ENCODE results near the gene DBN1. TPM values are rescaled to one million over a fixed set of nuclear protein-coding genes. Genes with fewer than 3 reads are reported as not detected.
A peak's percentile ranks its signal among the peaks of the same experiment; 100 is the strongest.

Gene DBN1
- total RNA-seq, 3 donors from 2014 or later, result 12.1 to 61.8 (median 17.2) TPM

GRCh38 chr5:177491983-177492746 is 18.7 kb upstream of the DBN1 start:
- H3K36me3 ChIP-seq (ENCODE audit: low read depth), result no peaks in the 10 kb centered on the region
- TF ChIP-seq CTCF (IDR thresholded peaks at IDR 0.05), result no peak

DNA sequence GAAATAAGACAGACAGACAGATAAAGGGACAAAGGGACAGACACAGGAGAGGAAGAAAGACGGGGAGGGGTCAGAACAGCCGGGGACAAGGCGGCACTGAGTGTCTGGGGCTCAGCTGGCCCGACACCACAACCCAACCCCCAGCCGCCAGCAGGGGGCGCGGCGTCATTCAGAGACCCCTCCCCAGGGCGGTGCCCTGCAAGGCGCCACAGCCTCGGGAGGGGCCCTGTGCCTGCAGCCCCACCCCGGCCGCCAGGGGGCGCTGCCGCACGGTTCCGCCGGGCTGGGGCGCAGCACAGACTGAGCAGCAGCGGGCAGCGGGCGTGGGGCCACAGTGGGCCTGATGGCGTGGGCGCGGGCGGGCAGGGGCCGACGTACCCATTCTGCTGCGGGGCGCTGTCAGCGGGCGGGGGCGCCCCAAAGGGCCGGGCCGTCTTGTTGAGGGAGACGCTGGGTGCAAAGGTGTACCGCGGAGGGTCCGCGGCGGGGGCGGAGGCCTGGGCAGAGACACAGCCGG is 18.1 kb upstream of the DBN1 start:
- H3K4me1 ChIP-seq (ENCODE audit: low read depth), result peaks cover 26% of the 10 kb centered on the region
- H3K4me3 ChIP-seq, result no peak overlapping the region
- H3K36me3 ChIP-seq (ENCODE audit: low read depth), result no peaks in the 10 kb centered on the region

More at GRCh38 chr5:177491983-177492746, 18.7 kb upstream of the DBN1 start:
- no peaks in the 10 kb centered on the region for H3K9me3 ChIP-seq
- no peak for ATAC-seq
- H3K4me3 ChIP-seq, result no peak overlapping the region
- no peak for DNase-seq
- H3K4me1 ChIP-seq (ENCODE audit: low read depth), result peaks cover 29% of the 10 kb centered on the region
- intact Hi-C loops (cut with DNase I, micrococcal nuclease), result no loop called here

DNA sequence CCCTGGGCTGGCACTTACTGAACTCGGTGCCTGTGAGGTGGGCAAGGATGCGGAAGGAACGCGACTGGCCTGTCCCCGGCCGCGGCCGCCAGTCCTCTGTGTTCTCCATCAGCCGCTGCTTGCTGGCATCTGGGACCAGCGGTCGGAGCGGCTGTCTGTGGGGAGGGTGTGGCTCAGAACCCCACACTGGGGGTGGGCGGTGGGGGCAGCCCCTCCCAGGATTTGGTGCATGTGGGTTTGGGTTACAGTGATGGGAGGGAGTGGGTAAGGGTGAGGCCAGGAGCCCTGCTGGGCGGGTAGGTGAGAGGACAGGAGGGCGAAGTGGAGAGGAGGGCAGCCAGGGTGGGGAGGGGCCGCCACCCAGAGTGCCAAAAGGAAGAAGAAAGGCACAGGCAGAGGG is 17.6 kb upstream of the DBN1 start:
- intact Hi-C loops (cut with DNase I, micrococcal nuclease), result no loop called here
- peaks cover 22% of the 10 kb centered on the region for H3K4me1 ChIP-seq (ENCODE audit: low read depth)
- no peaks in the 10 kb centered on the region for H3K36me3 ChIP-seq (ENCODE audit: low read depth)
- no peaks in the 10 kb centered on the region for H3K9me3 ChIP-seq
- no peak for DNase-seq
- TF ChIP-seq CTCF (IDR thresholded peaks at IDR 0.05), result no peak
- no peak for ATAC-seq
- no peak overlapping the region for H3K4me3 ChIP-seq

More for the DNA sequence above, 18.1 kb upstream of the DBN1 start:
- peak; percentile 44 for TF ChIP-seq CTCF (IDR thresholded peaks at IDR 0.05)
- DNase-seq (peak in 2 of 3 donors; percentile 59 to 65), ATAC-seq (peak; percentile 65)
- intact Hi-C loops (cut with DNase I, micrococcal nuclease), result no loop called here
- no peaks in the 10 kb centered on the region for H3K9me3 ChIP-seq

DNA sequence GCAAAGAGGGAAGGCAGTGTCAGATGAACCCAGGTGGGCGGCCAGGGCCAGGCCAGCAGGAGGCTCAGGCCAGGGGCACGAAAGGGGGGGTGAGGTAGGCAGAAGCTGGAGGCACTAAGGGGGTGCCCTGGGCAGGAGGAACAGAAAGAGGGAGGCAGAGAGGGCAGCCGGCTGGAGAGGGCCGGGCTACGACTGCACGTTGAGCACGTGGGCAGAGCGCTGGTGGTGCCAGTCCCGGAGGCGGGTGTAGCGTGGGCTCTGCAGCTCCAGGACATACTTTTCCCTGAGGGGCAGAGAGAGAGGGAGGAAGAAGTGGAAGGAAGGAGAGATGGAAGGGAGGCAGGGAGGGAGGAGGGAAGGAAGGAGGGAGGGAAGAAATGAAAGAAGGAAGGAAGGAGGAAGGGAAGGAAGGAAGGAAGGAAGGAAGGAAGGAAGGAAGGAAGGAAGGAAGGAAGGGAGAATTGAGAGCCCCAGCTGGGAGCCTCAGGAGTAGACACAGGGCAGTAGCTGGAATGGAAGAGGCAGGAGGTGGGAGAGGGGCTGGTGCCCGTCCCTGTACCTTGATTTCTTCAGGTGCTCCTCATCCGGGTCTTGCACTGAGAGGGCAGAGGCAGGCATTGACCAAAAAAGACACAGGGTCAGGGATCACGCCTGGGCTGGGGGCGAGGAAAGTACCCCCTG is 17.0 kb upstream of the DBN1 start:
- TF ChIP-seq CTCF (IDR thresholded peaks at IDR 0.05), result no peak
- no peaks in the 10 kb centered on the region for H3K9me3 ChIP-seq
- no peak for ATAC-seq
- intact Hi-C loops (cut with DNase I, micrococcal nuclease), result no loop called here
- H3K4me3 ChIP-seq, result no peak overlapping the region
- no peaks in the 10 kb centered on the region for H3K36me3 ChIP-seq (ENCODE audit: low read depth)
- H3K4me1 ChIP-seq (ENCODE audit: low read depth), result peaks cover 20% of the 10 kb centered on the region
- no peak for DNase-seq

GRCh38 chr5:177489119-177489716 is 15.8 kb upstream of the DBN1 start:
- intact Hi-C loops (cut with DNase I, micrococcal nuclease), result no loop called here
- no peak for TF ChIP-seq CTCF (IDR thresholded peaks at IDR 0.05)
- H3K4me1 ChIP-seq (ENCODE audit: low read depth), result peaks cover 10% of the 10 kb centered on the region
- H3K36me3 ChIP-seq (ENCODE audit: low read depth), result no peaks in the 10 kb centered on the region
- no peaks in the 10 kb centered on the region for H3K9me3 ChIP-seq
- H3K4me3 ChIP-seq, result no peak overlapping the region
- DNase-seq (peak; percentile 71 to 77 (median 74)), ATAC-seq (peak; percentile 74)
